Ascending aorta (tissue), 2 donors: ENCODE data around the gene TLCD5. TPM values are rescaled to one million over a fixed set of nuclear protein-coding genes. Genes with fewer than 3 reads are reported as not detected.
A peak's percentile ranks its signal among the peaks of the same experiment; 100 is the strongest.

ENCODE experiments used
- DNase-seq, 2 donors: peaks; one replicate each; pipeline ENCODE4 v3.0.0-alpha.2; 2019; ENCODE audit warnings: low spot score in 2 of 2
- H3K27ac ChIP-seq, 2 donors: fragments of 200-600 bp; sonication (generic); one replicate each; pipeline ENCODE4 v1.5.1; 2016 to 2017; ENCODE audit warnings: mild to moderate bottlenecking in 1 of 2
- H3K27me3 ChIP-seq: fragments of 200-600 bp; sonication (generic); one replicate; pipeline ENCODE4 v1.5.1; 2017
- H3K36me3 ChIP-seq, 2 donors: fragments of 200-600 bp; sonication (generic); one replicate each; pipeline ENCODE4 v1.5.1; 2016
- H3K4me1 ChIP-seq, 2 donors: fragments of 200-600 bp; sonication (generic); one replicate each; pipeline ENCODE4 v1.5.1; 2016 to 2017; ENCODE audit warnings: mild to moderate bottlenecking in 1 of 2
- H3K4me3 ChIP-seq, 2 donors: fragments of 200-600 bp; sonication (generic); one replicate each; pipeline ENCODE4 v1.5.1; 2016 to 2017; ENCODE audit warnings: mild to moderate bottlenecking in 1 of 2
- H3K9me3 ChIP-seq, 2 donors: fragments of 200-600 bp; sonication (generic); one replicate each; pipeline ENCODE4 v1.5.1; 2016
- CTCF ChIP-seq, 3 experiments: fragments of 200-600 bp in 2 of 3; fragments of 450-650 bp in 1 of 3; sonication (generic) in 2 of 3; IDR thresholded peaks; one replicate each; pipeline ENCODE4 v1.5.1; 2016 to 2019; ENCODE audit warnings: antibody characterized with exemption in 3 of 3, mild to moderate bottlenecking in 1 of 3, moderate library complexity in 1 of 3
- intact Hi-C: fragments of 100-400 bp; cut with DNase I; formaldehyde crosslinking; loops from one replicate; pipeline ENCODE4 v1.15.1; 2023
- total RNA-seq: library from RNA; depleted of rRNA; stranded (reverse); fragments of >200 nt; gene quantifications from one replicate; pipeline ENCODE4 v1.1.0, GENCODE V29; 2016

TLCD5 gene
- total RNA-seq, 1 donor from 2014 or later = 8.4 TPM

- DNase-seq = no peak
- no peak for TF ChIP-seq CTCF (IDR thresholded peaks at IDR 0.05)
- intact Hi-C loops = no loop called here
- no peak overlapping the region for H3K4me3 ChIP-seq
- H3K9me3 ChIP-seq = no peaks in the 10 kb centered on the region
- H3K27ac ChIP-seq = no peak overlapping the region
- H3K4me1 ChIP-seq = peaks cover 0 to 16% of the 10 kb centered on the region in 2 donors
- H3K27me3 ChIP-seq = no peaks in the 10 kb centered on the region
- no peaks in the 10 kb centered on the region for H3K36me3 ChIP-seq
Observed at GRCh38 chr11:120354068-120354467, 29.0 kb downstream of the TLCD5 start.

GRCh38 chr11:120354779-120355178, 29.7 kb downstream of the TLCD5 start:
- intact Hi-C loops = no loop called here

GRCh38 chr11:120357620-120358019, 32.5 kb downstream of the TLCD5 start:
- no peak overlapping the region for H3K4me3 ChIP-seq
- no peak for DNase-seq
- no peak for TF ChIP-seq CTCF (IDR thresholded peaks at IDR 0.05)
- no peak overlapping the region for H3K27ac ChIP-seq
- no peaks in the 10 kb centered on the region for H3K36me3 ChIP-seq
- H3K27me3 ChIP-seq = no peaks in the 10 kb centered on the region
- no peaks in the 10 kb centered on the region for H3K9me3 ChIP-seq
- intact Hi-C loops = no loop called here
- peaks cover 0 to 18% of the 10 kb centered on the region in 2 donors for H3K4me1 ChIP-seq

More at GRCh38 chr11:120354779-120355178, 29.7 kb downstream of the TLCD5 start:
- H3K36me3 ChIP-seq = no peaks in the 10 kb centered on the region
- no peak for TF ChIP-seq CTCF (IDR thresholded peaks at IDR 0.05)
- DNase-seq = no peak
- no peaks in the 10 kb centered on the region for H3K9me3 ChIP-seq
- peaks cover 0 to 13% of the 10 kb centered on the region in 2 donors for H3K4me1 ChIP-seq
- H3K27ac ChIP-seq = no peak overlapping the region
- no peak overlapping the region for H3K4me3 ChIP-seq
- H3K27me3 ChIP-seq = no peaks in the 10 kb centered on the region

- no peak overlapping the region for H3K27ac ChIP-seq
- no peak overlapping the region for H3K4me3 ChIP-seq
- peaks cover 4 to 29% of the 10 kb centered on the region in 2 donors for H3K4me1 ChIP-seq
- no peaks in the 10 kb centered on the region for H3K27me3 ChIP-seq
- H3K36me3 ChIP-seq = no peaks in the 10 kb centered on the region
- no peaks in the 10 kb centered on the region for H3K9me3 ChIP-seq
- intact Hi-C loops = no loop called here
- no peak for DNase-seq
- TF ChIP-seq CTCF (IDR thresholded peaks at IDR 0.05) = no peak
Observed at GRCh38 chr11:120358729-120359128, 33.6 kb downstream of the TLCD5 start.

- no peaks in the 10 kb centered on the region for H3K9me3 ChIP-seq
- H3K27me3 ChIP-seq = no peaks in the 10 kb centered on the region
- peak overlapping the region in 1 of 2 donors; percentile 58 for H3K27ac ChIP-seq
- H3K36me3 ChIP-seq = no peaks in the 10 kb centered on the region
- DNase-seq = no peak
- no peak for TF ChIP-seq CTCF (IDR thresholded peaks at IDR 0.05)
- intact Hi-C loops = no loop called here
- peaks cover 4 to 26% of the 10 kb centered on the region in 2 donors for H3K4me1 ChIP-seq
- H3K4me3 ChIP-seq = no peak overlapping the region
Observed at GRCh38 chr11:120363436-120363835, 38.3 kb downstream of the TLCD5 start.

GRCh38 chr11:120365512-120365911, 40.4 kb downstream of the TLCD5 start:
- DNase-seq = no peak
- no peaks in the 10 kb centered on the region for H3K9me3 ChIP-seq
- intact Hi-C loops = no loop called here
- no peaks in the 10 kb centered on the region for H3K27me3 ChIP-seq
- H3K4me3 ChIP-seq = no peak overlapping the region
- H3K4me1 ChIP-seq = peaks cover 4 to 28% of the 10 kb centered on the region in 2 donors
- no peaks in the 10 kb centered on the region for H3K36me3 ChIP-seq
- H3K27ac ChIP-seq = no peak overlapping the region
- no peak for TF ChIP-seq CTCF (IDR thresholded peaks at IDR 0.05)
